Measurements from ENCODE around the gene ACAP2.
"Not testable (repeated sequence)": the region's sequence is repeated elsewhere in the genome, so short reads cannot be mapped to it uniquely, and the experiment has no call there.

ACAP2 gene

GRCh38 chr3:195239121-195239520 is 203.7 kb downstream of the ACAP2 start:
- peak; percentile 1; the same call in 1 of the 2 replicates for TF ChIP-seq CTCF (IDR thresholded peaks at IDR 0.05; ENCODE audit: low read depth, low read length)
- no peak for DNase-seq (ENCODE audit: extremely low read depth, low read depth)

- no peak for DNase-seq (ENCODE audit: extremely low read depth, low read depth)
- no peak for TF ChIP-seq CTCF (IDR thresholded peaks at IDR 0.05; ENCODE audit: low read depth, low read length)
Measured at GRCh38 chr3:195238586-195239118, 204.2 kb downstream of the ACAP2 start.

- no peak for DNase-seq (ENCODE audit: extremely low read depth, low read depth)
- no peak for TF ChIP-seq CTCF (IDR thresholded peaks at IDR 0.05; ENCODE audit: low read depth, low read length)
Measured at GRCh38 chr3:195238081-195238571, 204.7 kb downstream of the ACAP2 start.

- DNase-seq (ENCODE audit: extremely low read depth, low read depth): no peak
- no peak for TF ChIP-seq CTCF (IDR thresholded peaks at IDR 0.05; ENCODE audit: low read depth, low read length)
Measured at GRCh38 chr3:195236801-195237570, 205.8 kb downstream of the ACAP2 start.

GRCh38 chr3:195236076-195236798 is 206.6 kb downstream of the ACAP2 start:
- no peak for TF ChIP-seq CTCF (IDR thresholded peaks at IDR 0.05; ENCODE audit: low read depth, low read length)
- DNase-seq (ENCODE audit: extremely low read depth, low read depth): no peak

GRCh38 chr3:195230244-195230643 is 212.6 kb downstream of the ACAP2 start:
- DNase-seq (ENCODE audit: extremely low read depth, low read depth): no peak
- no peak for TF ChIP-seq CTCF (IDR thresholded peaks at IDR 0.05; ENCODE audit: low read depth, low read length)

GRCh38 chr3:195228886-195229285 is 213.9 kb downstream of the ACAP2 start:
- DNase-seq (ENCODE audit: extremely low read depth, low read depth): not testable (repeated sequence)

Measured in AG09319 (cell line).